ENCODE results near the gene SAMD8.

SAMD8 gene

GRCh38 chr10:75081379-75081778 lies 30.1 kb upstream of the SAMD8 start:
- H3K4me3 ChIP-seq (ENCODE audit: low read depth, low read length), result no peak overlapping the region
- ChIA-PET POLR2A (interaction anchor here (0.6 kb wide), 1 partner anchor 30 kb away, joined by 3 read pairs; the partner anchor contains the start of gene SAMD8), CTCF (interaction anchor here (0.8 to 1.2 kb wide), 2 partner anchors 837 kb away, joined by 4 read pairs; no protein-coding TSS in a partner anchor)
- TF ChIP-seq CTCF (IDR thresholded peaks at IDR 0.05; ENCODE audit: insufficient read depth, low read length, missing control alignments), result no peak
- DNase-seq (ENCODE audit: low read depth, low spot score), result no peak

- TF ChIP-seq CTCF (IDR thresholded peaks at IDR 0.05; ENCODE audit: insufficient read depth, low read length, missing control alignments), result no peak
- DNase-seq (ENCODE audit: low read depth, low spot score), result no peak
- ChIA-PET CTCF (interaction anchor here (2.1 kb wide), 1 partner anchor 14 kb away, joined by 7 read pairs; no protein-coding TSS in a partner anchor), POLR2A (no interaction called here)
- no peak overlapping the region for H3K4me3 ChIP-seq (ENCODE audit: low read depth, low read length)
Measured at GRCh38 chr10:75083972-75084833, 27.3 kb upstream of the SAMD8 start.

GRCh38 chr10:75084834-75085384 lies 26.5 kb upstream of the SAMD8 start:
- H3K4me3 ChIP-seq (ENCODE audit: low read depth, low read length), result no peak overlapping the region
- ChIA-PET POLR2A (no interaction called here), CTCF (interaction anchor here (1.4 to 2.1 kb wide), 2 partner anchors 13 to 15 kb away, joined by 3 to 7 read pairs; no protein-coding TSS in a partner anchor)
- no peak for TF ChIP-seq CTCF (IDR thresholded peaks at IDR 0.05; ENCODE audit: insufficient read depth, low read length, missing control alignments)
- no peak for DNase-seq (ENCODE audit: low read depth, low spot score)

- no peak for TF ChIP-seq CTCF (IDR thresholded peaks at IDR 0.05; ENCODE audit: insufficient read depth, low read length, missing control alignments)
- DNase-seq (ENCODE audit: low read depth, low spot score), result no peak
- ChIA-PET POLR2A (no interaction called here), CTCF (interaction anchor here (1.4 to 2.1 kb wide), 2 partner anchors 11 to 13 kb away, joined by 3 to 7 read pairs; no protein-coding TSS in a partner anchor)
- no peak overlapping the region for H3K4me3 ChIP-seq (ENCODE audit: low read depth, low read length)
Measured at GRCh38 chr10:75086278-75086934, 25.1 kb upstream of the SAMD8 start.

GRCh38 chr10:75088640-75089039 lies 22.8 kb upstream of the SAMD8 start:
- ChIA-PET CTCF (interaction anchor here (1.3 to 2.7 kb wide), 3 partner anchors 9 to 845 kb away, joined by 4 to 15 read pairs (median 6); a partner anchor contains a TSS), POLR2A (no interaction called here)
- no peak for TF ChIP-seq CTCF (IDR thresholded peaks at IDR 0.05; ENCODE audit: insufficient read depth, low read length, missing control alignments)

More at GRCh38 chr10:75088640-75089039, 22.8 kb upstream of the SAMD8 start:
- H3K4me3 ChIP-seq (ENCODE audit: low read depth, low read length), result no peak overlapping the region
- DNase-seq (ENCODE audit: low read depth, low spot score), result no peak

Data from AG04449 (cell line).